ENCODE data around the gene NFIA. TPM values are rescaled to one million over a fixed set of nuclear protein-coding genes. Genes with fewer than 3 reads are reported as not detected.

The NFIA gene
- total and polyA plus RNA-seq, 9 of the 15 experiments (the other 6 are each of a cell fraction or from before 2014, with no cell fraction given) = 5.3 to 24.9 (median 9.8) TPM

- peak; percentile 85; the same call in 1 of the 2 replicates for TF ChIP-seq BRD4 (IDR thresholded peaks at IDR 0.05)
- TF ChIP-seq U2AF2 (optimal IDR thresholded peaks at IDR 0.05; ENCODE audit: low read depth, low read length) = no peak
- TF ChIP-seq, protein P1, sequence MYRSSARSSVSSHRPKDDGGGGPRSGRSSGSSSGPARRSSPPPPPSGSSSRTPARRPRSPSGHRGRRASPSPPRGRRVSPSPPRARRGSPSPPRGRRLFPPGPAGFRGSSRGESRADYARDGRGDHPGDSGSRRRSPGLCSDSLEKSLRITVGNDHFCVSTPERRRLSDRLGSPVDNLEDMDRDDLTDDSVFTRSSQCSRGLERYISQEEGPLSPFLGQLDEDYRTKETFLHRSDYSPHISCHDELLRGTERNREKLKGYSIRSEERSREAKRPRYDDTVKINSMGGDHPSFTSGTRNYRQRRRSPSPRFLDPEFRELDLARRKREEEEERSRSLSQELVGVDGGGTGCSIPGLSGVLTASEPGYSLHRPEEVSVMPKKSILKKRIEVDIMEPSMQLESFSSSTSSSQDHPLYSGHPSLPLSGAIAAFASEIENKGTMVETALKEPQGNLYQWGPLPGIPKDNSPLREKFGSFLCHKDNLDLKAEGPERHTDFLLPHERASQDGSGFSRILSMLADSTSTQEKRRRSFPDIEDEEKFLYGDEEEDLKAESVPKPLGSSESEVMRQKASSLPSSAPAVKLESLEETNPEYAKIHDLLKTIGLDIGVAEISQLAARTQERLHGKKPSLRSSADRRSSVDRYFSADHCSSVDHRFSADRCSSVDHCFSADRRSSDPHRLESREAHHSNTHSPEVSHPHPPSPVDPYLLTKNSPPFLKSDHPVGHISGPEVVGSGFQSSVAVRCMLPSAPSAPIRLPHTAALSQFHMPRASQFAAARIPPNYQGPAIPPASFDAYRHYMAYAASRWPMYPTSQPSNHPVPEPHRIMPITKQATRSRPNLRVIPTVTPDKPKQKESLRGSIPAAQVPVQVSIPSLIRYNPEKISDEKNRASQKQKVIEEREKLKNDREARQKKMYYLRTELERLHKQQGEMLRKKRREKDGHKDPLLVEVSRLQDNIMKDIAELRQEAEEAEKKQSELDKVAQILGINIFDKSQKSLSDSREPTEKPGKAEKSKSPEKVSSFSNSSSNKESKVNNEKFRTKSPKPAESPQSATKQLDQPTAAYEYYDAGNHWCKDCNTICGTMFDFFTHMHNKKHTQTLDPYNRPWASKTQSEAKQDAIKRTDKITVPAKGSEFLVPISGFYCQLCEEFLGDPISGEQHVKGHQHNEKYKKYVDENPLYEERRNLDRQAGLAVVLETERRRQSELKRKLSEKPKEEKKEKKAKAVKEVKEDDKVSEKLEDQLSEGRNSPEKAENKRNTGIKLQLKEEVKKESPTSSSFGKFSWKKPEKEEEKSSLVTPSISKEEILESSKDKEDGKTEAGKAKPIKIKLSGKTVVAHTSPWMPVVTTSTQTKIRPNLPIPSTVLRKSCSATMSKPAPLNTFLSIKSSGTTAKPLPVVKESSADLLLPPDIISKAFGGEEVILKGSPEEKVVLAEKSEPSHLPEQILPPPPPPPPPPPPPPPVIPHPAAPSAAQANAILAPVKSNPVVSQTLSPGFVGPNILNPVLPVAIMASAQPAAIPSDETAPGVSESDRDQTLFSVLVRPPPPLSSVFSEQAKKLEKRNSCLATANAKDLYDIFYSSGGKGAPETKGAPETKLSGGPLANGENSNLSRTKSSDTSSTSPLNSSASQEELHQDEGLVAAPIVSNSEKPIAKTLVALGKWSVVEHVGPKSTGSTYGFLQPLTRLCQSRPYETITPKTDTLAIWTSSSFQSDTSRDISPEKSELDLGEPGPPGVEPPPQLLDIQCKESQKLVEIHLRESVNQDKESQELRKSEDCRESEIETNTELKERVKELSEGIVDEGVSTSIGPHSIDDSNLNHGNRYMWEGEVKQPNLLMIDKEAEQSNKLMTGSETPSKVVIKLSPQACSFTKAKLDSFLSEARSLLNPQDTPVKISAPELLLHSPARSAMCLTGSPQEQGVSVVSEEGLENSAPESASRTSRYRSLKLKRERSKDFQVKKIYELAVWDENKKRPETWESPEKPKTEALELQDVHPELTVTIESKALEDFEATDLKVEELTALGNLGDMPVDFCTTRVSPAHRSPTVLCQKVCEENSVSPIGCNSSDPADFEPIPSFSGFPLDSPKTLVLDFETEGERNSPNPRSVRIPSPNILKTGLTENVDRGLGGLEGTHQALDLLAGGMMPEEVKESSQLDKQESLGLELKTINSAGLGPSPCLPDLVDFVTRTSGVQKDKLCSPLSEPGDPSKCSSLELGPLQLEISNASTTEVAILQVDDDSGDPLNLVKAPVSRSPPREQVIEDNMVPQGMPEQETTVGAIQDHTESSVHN (IDR thresholded peaks at IDR 0.05; ENCODE audit: borderline replicate concordance in 1 of 2, low read depth in 1 of 2) = no peak
- TF ChIP-seq ZBTB5 (IDR thresholded peaks at IDR 0.05) = no peak
- TF ChIP-seq ATF7 (IDR thresholded peaks at IDR 0.05) = no peak
- no peak for TF ChIP-seq TSHZ1 (CRISPR knock-in tag; IDR thresholded peaks at IDR 0.05)
- TF ChIP-seq GTF3C2 (IDR thresholded peaks at IDR 0.05; ENCODE audit: borderline replicate concordance, extremely low read depth, insufficient read length) = no peak
- no peak for TF ChIP-seq HSF4 (CRISPR knock-in tag; IDR thresholded peaks at IDR 0.05; ENCODE audit: borderline replicate concordance)
These were observed 1.6 kb downstream of the NFIA start (continued) for GRCh38 chr1:61083807-61084440.
